ENCODE results near the gene KRTAP10-12.

Gene KRTAP10-12

GRCh38 chr21:44649521-44650100 is 47.4 kb upstream of the KRTAP10-12 start:
- Histone ChIP-seq H3K9me2 (replicated peaks; ENCODE audit: insufficient read depth, low read length) (no peaks in the 10 kb centered on the region), H3K36me3 (replicated peaks; ENCODE audit: insufficient read depth, low read length) (no peaks in the 10 kb centered on the region), H3K4me3 (ENCODE audit: low read length) (no peak overlapping the region), H3K9me3 (replicated peaks; ENCODE audit: insufficient read depth, low read length) (no peaks in the 10 kb centered on the region; the same call in 1 of the 2 replicates), H3K27ac (ENCODE audit: low read length) (no peak overlapping the region), H3K27me3 (replicated peaks; ENCODE audit: insufficient read depth, low read length) (peaks cover 94% of the 10 kb centered on the region), H3K4me1 (ENCODE audit: low read length) (no peaks in the 10 kb centered on the region), H2AFZ (ENCODE audit: low read length) (no peak overlapping the region), H3K9ac (ENCODE audit: low read length) (no peak overlapping the region), H3F3A (ENCODE audit: insufficient read depth, low read length) (no peaks in the 10 kb centered on the region), H4K20me1 (ENCODE audit: insufficient read depth, low read length) (no peaks in the 10 kb centered on the region), H3K4me2 (ENCODE audit: low read depth, low read length) (no peak overlapping the region), H3K79me2 (ENCODE audit: low read length) (no peaks in the 10 kb centered on the region)
- no peak for DNase-seq
- TF ChIP-seq EZH2 (optimal IDR thresholded peaks at IDR 0.05; ENCODE audit: low read depth, low read length) (no peak), EZH2phosphoT487 (IDR thresholded peaks at IDR 0.05; ENCODE audit: low read length) (no peak)
- TF ChIP-seq, protein P1, sequence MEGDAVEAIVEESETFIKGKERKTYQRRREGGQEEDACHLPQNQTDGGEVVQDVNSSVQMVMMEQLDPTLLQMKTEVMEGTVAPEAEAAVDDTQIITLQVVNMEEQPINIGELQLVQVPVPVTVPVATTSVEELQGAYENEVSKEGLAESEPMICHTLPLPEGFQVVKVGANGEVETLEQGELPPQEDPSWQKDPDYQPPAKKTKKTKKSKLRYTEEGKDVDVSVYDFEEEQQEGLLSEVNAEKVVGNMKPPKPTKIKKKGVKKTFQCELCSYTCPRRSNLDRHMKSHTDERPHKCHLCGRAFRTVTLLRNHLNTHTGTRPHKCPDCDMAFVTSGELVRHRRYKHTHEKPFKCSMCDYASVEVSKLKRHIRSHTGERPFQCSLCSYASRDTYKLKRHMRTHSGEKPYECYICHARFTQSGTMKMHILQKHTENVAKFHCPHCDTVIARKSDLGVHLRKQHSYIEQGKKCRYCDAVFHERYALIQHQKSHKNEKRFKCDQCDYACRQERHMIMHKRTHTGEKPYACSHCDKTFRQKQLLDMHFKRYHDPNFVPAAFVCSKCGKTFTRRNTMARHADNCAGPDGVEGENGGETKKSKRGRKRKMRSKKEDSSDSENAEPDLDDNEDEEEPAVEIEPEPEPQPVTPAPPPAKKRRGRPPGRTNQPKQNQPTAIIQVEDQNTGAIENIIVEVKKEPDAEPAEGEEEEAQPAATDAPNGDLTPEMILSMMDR (IDR thresholded peaks at IDR 0.05; ENCODE audit: low read length): no peak

DNA sequence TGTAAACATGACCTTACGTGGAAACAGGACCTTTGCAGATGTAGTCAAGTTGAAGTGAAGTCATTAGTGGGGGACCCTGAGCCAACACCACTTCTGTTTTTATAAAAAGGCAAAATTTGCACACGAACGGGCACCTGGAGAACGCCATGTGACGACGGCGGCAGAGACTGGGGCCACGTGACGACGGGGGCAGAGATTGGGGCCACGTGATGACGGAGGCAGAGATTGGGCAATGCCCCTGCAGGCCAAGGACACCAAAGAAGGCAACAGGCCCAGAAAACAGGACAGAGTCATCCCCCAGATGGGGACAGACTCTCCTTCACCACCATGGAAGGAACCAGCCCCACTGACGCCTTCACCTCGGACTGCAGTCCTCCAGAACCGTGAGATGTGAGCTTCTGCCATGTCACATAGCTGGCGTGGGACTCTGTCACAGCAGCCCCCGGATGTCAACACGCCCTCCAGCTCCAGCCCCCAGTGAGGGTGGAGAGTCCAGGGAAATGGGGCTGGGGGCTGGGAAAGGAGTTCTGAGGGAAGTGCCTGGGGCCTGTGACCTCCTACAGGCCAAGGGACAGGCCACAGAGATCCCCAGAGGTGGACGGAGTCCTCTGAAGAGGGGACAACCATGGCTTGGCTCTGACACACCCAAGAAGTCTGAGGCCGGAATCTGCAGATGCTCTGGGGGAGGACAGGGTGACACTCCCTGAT is 46.6 kb upstream of the KRTAP10-12 start:
- Histone ChIP-seq H3K4me2 (ENCODE audit: low read depth, low read length) (no peak overlapping the region), H3K79me2 (ENCODE audit: low read length) (no peaks in the 10 kb centered on the region), H3K27me3 (replicated peaks; ENCODE audit: insufficient read depth, low read length) (peaks cover 86% of the 10 kb centered on the region), H3K9me2 (replicated peaks; ENCODE audit: insufficient read depth, low read length) (no peaks in the 10 kb centered on the region), H3K9me3 (replicated peaks; ENCODE audit: insufficient read depth, low read length) (no peaks in the 10 kb centered on the region), H3K9ac (ENCODE audit: low read length) (no peak overlapping the region), H3K36me3 (replicated peaks; ENCODE audit: insufficient read depth, low read length) (no peaks in the 10 kb centered on the region), H3K27ac (ENCODE audit: low read length) (no peak overlapping the region), H3F3A (ENCODE audit: insufficient read depth, low read length) (no peaks in the 10 kb centered on the region), H3K4me3 (ENCODE audit: low read length) (no peak overlapping the region), H4K20me1 (ENCODE audit: insufficient read depth, low read length) (no peaks in the 10 kb centered on the region), H3K4me1 (ENCODE audit: low read length) (no peaks in the 10 kb centered on the region), H2AFZ (ENCODE audit: low read length) (no peak overlapping the region)
- TF ChIP-seq EZH2 (optimal IDR thresholded peaks at IDR 0.05; ENCODE audit: low read depth, low read length) (no peak), EZH2phosphoT487 (IDR thresholded peaks at IDR 0.05; ENCODE audit: low read length) (no peak)
- TF ChIP-seq, protein P1 (IDR thresholded peaks at IDR 0.05; ENCODE audit: low read length): no peak
- no peak for DNase-seq

DNA sequence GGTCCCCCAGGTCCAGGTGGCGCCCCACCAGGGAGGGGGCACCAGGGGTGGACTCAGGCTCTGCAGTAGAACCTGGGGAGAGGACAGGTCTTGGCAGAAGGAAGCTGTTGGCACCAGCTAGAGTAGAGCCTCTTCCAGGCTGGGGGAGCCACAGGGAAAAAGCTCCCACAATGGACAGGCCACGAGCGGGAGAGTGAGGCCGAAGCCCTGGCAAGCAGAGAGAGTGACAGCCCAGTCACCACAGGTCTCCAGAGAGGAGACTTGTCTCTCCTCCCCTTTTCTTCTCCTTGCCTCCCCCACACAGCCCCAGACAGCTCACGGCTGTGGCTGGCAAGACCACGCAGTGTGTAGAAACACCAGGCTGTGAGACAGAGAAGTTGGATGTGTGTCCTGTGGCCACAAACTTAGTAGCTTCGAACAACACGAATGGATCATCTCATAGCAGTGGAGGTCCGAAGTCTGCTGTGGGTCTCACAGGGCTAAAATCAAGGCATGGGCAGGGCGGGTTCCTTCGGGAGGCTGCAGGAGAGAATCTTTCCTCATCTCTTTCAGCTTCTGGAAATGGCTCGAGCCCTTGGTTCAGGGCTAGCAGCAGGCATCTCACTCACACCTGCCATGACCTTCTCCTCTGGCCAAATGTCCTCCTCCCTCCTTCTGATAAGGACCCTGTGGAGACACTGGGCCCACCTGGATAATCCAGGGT is 45.8 kb upstream of the KRTAP10-12 start:
- H3K27ac ChIP-seq (ENCODE audit: low read length): no peak overlapping the region
- H3K9me2 ChIP-seq (replicated peaks; ENCODE audit: insufficient read depth, low read length): no peaks in the 10 kb centered on the region
- H3K27me3 ChIP-seq (replicated peaks; ENCODE audit: insufficient read depth, low read length): peaks cover 84% of the 10 kb centered on the region
- no peaks in the 10 kb centered on the region for H3K36me3 ChIP-seq (replicated peaks; ENCODE audit: insufficient read depth, low read length)
- no peak overlapping the region for H3K4me2 ChIP-seq (ENCODE audit: low read depth, low read length)
- no peak overlapping the region for H3K4me3 ChIP-seq (ENCODE audit: low read length)
- no peaks in the 10 kb centered on the region for H3F3A ChIP-seq (ENCODE audit: insufficient read depth, low read length)
- no peaks in the 10 kb centered on the region for H3K79me2 ChIP-seq (ENCODE audit: low read length)
- H3K9ac ChIP-seq (ENCODE audit: low read length): no peak overlapping the region
- H3K9me3 ChIP-seq (replicated peaks; ENCODE audit: insufficient read depth, low read length): no peaks in the 10 kb centered on the region
- no peak for DNase-seq
- H3K4me1 ChIP-seq (ENCODE audit: low read length): no peaks in the 10 kb centered on the region
- H4K20me1 ChIP-seq (ENCODE audit: insufficient read depth, low read length): no peaks in the 10 kb centered on the region
- no peak for TF ChIP-seq EZH2 (optimal IDR thresholded peaks at IDR 0.05; ENCODE audit: low read depth, low read length)
- TF ChIP-seq, protein P1 (IDR thresholded peaks at IDR 0.05; ENCODE audit: low read length): no peak
- TF ChIP-seq EZH2phosphoT487 (IDR thresholded peaks at IDR 0.05; ENCODE audit: low read length): no peak
- no peak overlapping the region for H2AFZ ChIP-seq (ENCODE audit: low read length)
